Activated CD8-positive, alpha-beta T cell treated with anti-CD3 and anti-CD28 coated beads for 36 hours (primary cell): ENCODE results near the gene TMOD4. TPM values are rescaled to one million over a fixed set of nuclear protein-coding genes. Genes with fewer than 3 reads are reported as not detected.
A peak's percentile ranks its signal among the peaks of the same experiment; 100 is the strongest.

Source experiments
- ATAC-seq: fragments of 200-7000 bp; cut with Tn5 transposase; one replicate; pipeline ENCODE4 v1.10.0; 2021; ENCODE audit warnings: mild to moderate bottlenecking, moderate library complexity
- CTCF ChIA-PET: fragments of 350-600 bp; sonication (Branson Sonifier 250); formaldehyde crosslinking; loops from one replicate; lab custom pipeline; 2021; ENCODE audit warnings: antibody characterized with exemption; lab: Charles Lee
- POLR2A ChIA-PET: fragments of 350-600 bp; sonication (Branson Sonifier 250); formaldehyde crosslinking; loops from one replicate; lab custom pipeline; 2021; ENCODE audit warnings: antibody characterized with exemption; lab: Charles Lee
- DNase-seq: peaks from one replicate; pipeline ENCODE4 v3.0.0-alpha.2; 2020
- H3K27ac Mint-ChIP-seq: one replicate; pipeline ENCODE4 v1.8.0; 2021; ENCODE audit warnings: mild to moderate bottlenecking, mixed read lengths
- H3K27me3 Mint-ChIP-seq: one replicate; pipeline ENCODE4 v1.8.0; 2021; ENCODE audit warnings: mixed read lengths
- H3K36me3 Mint-ChIP-seq: one replicate; pipeline ENCODE4 v1.8.0; 2021; ENCODE audit warnings: low read depth, mixed read lengths
- H3K4me1 Mint-ChIP-seq: one replicate; pipeline ENCODE4 v1.8.0; 2021; ENCODE audit warnings: low read depth, mixed read lengths
- H3K4me3 Mint-ChIP-seq: one replicate; pipeline ENCODE4 v1.8.0; 2021; ENCODE audit warnings: mild to moderate bottlenecking, moderate library complexity, mixed read lengths
- H3K9me3 Mint-ChIP-seq: one replicate; pipeline ENCODE4 v1.8.0; 2021; ENCODE audit warnings: mixed read lengths
- intact Hi-C: fragments of 100-400 bp; cut with micrococcal nuclease; formaldehyde crosslinking; loops from one replicate; pipeline ENCODE4 v1.10.0; 2022
- total RNA-seq, 2 experiments: library from RNA; stranded (reverse); gene quantifications; one replicate each; pipeline ENCODE4 v1.2.3, GENCODE V29; 2021
- TF ChIP-seq, protein P1 (sequence below): fragments of 200-600 bp; IDR thresholded peaks from one replicate; pipeline ENCODE4 v1.8.0; 2022; ENCODE audit warnings: antibody characterized with exemption, mild to moderate bottlenecking

TMOD4 gene
- total RNA-seq, 2 experiments from 2014 or later: 1.9 to 2.5 TPM

DNA sequence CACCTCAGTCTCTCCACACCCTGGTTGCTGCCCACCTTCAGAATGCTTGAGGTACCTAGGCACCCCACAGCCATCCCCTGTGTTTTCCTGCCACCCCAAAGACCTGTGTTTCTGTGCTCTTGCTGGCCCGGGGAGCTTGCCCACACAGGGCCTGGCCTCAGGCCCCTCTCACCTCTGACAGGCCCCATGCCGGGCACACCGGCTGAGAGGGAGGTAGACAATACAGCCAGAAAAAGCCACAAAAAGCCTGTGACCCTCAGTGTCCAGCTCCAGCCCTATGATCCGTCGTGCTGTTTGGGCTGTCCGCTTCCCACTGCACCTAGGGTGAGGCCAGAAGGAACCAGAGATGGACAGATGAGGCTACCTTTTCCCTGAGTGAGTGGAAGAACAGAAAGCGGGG is 40.8 kb downstream of the TMOD4 start:
- H3K9me3 Mint-ChIP-seq: no peaks in the 10 kb centered on the region
- ChIA-PET POLR2A (interaction anchor here (0.9 to 1.6 kb wide), 3 partner anchors 11 to 24 kb away, joined by 3 to 4 read pairs (median 3); partner anchors contain the start of gene TNFAIP8L2), CTCF (interaction anchor here (1.1 to 2.3 kb wide), 4 partner anchors 11 to 35 kb away, joined by 4 to 7 read pairs (median 6); partner anchors contain the start of genes SEMA6C and TNFAIP8L2)
- no peak overlapping the region for H3K4me3 Mint-ChIP-seq
- no peak overlapping the region for H3K27ac Mint-ChIP-seq
- H3K4me1 Mint-ChIP-seq: peaks cover 12% of the 10 kb centered on the region
- H3K27me3 Mint-ChIP-seq: no peaks in the 10 kb centered on the region
- intact Hi-C loops: no loop called here
- DNase-seq (no peak), ATAC-seq (no peak)
- TF ChIP-seq, protein P1, sequence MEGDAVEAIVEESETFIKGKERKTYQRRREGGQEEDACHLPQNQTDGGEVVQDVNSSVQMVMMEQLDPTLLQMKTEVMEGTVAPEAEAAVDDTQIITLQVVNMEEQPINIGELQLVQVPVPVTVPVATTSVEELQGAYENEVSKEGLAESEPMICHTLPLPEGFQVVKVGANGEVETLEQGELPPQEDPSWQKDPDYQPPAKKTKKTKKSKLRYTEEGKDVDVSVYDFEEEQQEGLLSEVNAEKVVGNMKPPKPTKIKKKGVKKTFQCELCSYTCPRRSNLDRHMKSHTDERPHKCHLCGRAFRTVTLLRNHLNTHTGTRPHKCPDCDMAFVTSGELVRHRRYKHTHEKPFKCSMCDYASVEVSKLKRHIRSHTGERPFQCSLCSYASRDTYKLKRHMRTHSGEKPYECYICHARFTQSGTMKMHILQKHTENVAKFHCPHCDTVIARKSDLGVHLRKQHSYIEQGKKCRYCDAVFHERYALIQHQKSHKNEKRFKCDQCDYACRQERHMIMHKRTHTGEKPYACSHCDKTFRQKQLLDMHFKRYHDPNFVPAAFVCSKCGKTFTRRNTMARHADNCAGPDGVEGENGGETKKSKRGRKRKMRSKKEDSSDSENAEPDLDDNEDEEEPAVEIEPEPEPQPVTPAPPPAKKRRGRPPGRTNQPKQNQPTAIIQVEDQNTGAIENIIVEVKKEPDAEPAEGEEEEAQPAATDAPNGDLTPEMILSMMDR: no peak
- no peaks in the 10 kb centered on the region for H3K36me3 Mint-ChIP-seq

DNA sequence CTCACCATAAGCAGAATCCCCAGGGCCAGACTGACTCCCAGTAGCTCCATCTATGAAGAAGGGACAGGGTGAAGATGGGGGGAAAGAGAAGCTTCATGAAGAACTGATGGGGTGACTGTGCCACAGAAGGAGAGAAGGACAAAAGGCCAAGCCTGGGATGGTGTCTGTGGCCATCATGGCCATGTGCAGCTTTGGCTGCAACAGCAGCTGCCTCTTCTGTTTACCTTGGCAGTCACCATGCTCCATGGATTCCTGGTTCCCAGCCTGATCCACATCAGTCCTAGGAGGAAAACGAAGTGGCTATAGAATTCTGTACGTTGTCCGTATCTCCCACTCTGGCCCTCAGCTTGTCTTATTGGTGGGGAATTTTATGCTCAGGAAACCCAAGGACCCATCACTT is 41.4 kb downstream of the TMOD4 start:
- TF ChIP-seq, protein P1: no peak
- peaks cover 12% of the 10 kb centered on the region for H3K4me1 Mint-ChIP-seq
- POLR2A ChIA-PET: interaction anchor here (0.7 to 1.0 kb wide), 3 partner anchors 11 to 37 kb away, joined by 3 read pairs; no protein-coding TSS in a partner anchor
- CTCF ChIA-PET: interaction anchor here (0.7 to 2.3 kb wide), 5 partner anchors 8 to 35 kb away, joined by 3 to 7 read pairs (median 4); partner anchors contain the start of genes SEMA6C and TNFAIP8L2
- no peaks in the 10 kb centered on the region for H3K27me3 Mint-ChIP-seq
- ATAC-seq (no peak), DNase-seq (no peak)
- H3K4me3 Mint-ChIP-seq: no peak overlapping the region
- intact Hi-C loops: no loop called here
- no peak overlapping the region for H3K27ac Mint-ChIP-seq
- no peaks in the 10 kb centered on the region for H3K36me3 Mint-ChIP-seq
- H3K9me3 Mint-ChIP-seq: no peaks in the 10 kb centered on the region

DNA sequence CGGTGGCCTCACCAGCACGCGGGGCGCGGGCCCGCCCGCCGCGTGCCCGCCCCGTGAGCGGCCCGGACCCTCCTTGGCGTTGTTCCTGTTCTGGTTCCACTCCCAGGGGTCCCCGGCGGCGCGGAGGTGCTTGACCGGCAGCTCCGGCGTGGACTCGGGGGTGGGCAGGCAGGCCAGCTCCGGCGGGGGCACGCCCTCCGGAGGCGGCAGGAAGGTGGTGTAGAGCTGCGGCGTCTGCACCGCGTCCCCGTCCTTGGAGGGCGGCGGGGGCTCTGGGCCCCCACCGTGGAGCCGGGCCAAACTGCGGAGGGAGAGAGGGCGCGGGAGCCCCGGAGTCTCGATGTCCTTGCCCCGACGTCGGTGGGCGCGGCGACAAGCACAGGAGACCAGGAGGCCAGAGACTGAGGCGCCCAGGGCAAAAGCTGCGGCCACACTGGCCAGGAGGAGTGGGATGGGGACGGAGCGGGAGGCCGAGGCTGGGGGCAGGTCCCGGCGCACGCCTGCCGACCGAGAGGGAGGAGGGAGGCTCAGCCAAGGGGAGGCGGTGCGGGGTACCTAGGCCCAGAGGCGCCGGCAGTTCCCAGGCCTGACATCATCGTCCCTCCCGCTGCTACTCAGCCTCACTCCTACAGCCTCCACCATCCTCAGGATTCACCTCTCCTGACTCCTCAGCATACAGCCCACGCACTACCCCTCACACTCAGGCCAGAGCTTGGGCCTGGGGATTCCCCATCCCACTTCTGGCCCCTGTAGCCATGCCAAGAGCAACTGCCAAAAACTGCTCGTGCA is 42.6 kb downstream of the TMOD4 start:
- TF ChIP-seq, protein P1: no peak
- POLR2A ChIA-PET: no interaction called here
- no peaks in the 10 kb centered on the region for H3K9me3 Mint-ChIP-seq
- ATAC-seq: no peak
- peaks cover 12% of the 10 kb centered on the region for H3K4me1 Mint-ChIP-seq
- intact Hi-C loops: no loop called here
- no peak for DNase-seq
- H3K36me3 Mint-ChIP-seq: no peaks in the 10 kb centered on the region
- CTCF ChIA-PET: interaction anchor here (1.2 to 2.3 kb wide), 2 partner anchors 8 to 24 kb away, joined by 3 to 7 read pairs; partner anchors contain the start of gene TNFAIP8L2
- no peaks in the 10 kb centered on the region for H3K27me3 Mint-ChIP-seq
- H3K4me3 Mint-ChIP-seq: no peak overlapping the region
- no peak overlapping the region for H3K27ac Mint-ChIP-seq

DNA sequence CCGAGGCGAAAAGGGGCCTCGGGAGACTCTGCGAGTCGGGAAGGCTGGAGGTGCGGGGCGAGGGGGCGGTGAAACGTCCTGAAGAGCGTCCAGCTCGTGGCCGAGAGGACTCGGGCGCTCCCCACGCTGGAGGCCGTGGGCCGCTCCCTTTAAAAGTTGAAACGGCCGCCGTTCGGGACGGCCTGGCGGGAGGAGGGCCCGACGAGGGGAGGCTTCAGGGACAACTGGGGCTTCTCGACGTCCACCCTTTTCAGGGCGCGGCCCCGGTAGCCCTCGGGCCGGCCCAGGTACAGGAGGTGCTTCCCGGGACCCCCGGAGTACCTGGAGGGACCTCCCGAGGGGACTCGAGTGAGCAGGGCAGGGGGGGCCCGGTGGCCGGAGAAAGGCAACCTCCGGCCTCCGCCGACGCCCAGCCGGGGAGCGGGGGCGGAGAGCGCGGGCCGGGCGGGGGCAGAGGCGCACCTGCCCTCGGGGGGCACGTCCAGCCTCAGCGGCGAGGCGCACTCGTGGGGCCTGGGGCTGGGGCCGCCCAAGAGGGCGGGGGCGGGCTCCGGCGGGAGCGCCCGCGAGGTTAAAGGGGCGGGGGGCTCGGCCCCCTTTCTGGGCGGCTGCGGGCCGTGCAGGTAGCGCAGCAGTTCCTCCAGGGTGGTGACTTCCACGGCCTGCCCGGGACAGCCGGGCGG is 43.3 kb downstream of the TMOD4 start:
- TF ChIP-seq, protein P1: no peak
- Mint-ChIP-seq H3K36me3 (no peaks in the 10 kb centered on the region), H3K27ac (no peak overlapping the region), H3K9me3 (no peaks in the 10 kb centered on the region), H3K4me3 (peak overlapping the region; percentile 69), H3K27me3 (no peaks in the 10 kb centered on the region), H3K4me1 (peaks cover 12% of the 10 kb centered on the region)
- no peak for DNase-seq
- intact Hi-C loops: no loop called here
- no peak for ATAC-seq
- ChIA-PET POLR2A (interaction anchor here (1.1 to 3.0 kb wide), 3 partner anchors 18 to 149 kb away, joined by 3 to 14 read pairs (median 5); partner anchors contain the start of genes TNFAIP8L2 and ZNF687), CTCF (interaction anchor here (3.3 kb wide), 1 partner anchor 33 kb away, joined by 23 read pairs; no protein-coding TSS in a partner anchor)
